ENCODE results near the gene PYGO2.
A peak's percentile ranks its signal among the peaks of the same experiment; 100 is the strongest.
"Not testable (repeated sequence)": the region's sequence is repeated elsewhere in the genome, so short reads cannot be mapped to it uniquely, and the experiment has no call there.

PYGO2 gene

DNA sequence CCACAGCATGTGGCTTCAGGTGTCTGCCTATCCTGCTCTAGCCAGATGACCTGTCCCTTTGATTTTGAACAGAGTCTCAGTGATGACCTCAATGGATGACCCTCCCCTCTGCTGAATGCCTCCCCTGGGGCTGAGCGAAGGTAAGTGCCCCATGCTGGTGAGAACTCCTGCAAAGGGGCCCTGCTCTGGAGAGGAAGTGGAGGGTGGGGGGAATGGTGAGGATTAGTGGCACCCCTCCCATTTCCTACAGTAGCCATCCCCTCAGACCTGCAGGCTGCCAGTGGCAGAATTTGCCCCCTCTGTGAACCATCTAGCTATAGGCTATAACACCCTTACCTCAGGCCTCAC, 21.4 kb downstream of the PYGO2 start:
- no peak for DNase-seq

DNA sequence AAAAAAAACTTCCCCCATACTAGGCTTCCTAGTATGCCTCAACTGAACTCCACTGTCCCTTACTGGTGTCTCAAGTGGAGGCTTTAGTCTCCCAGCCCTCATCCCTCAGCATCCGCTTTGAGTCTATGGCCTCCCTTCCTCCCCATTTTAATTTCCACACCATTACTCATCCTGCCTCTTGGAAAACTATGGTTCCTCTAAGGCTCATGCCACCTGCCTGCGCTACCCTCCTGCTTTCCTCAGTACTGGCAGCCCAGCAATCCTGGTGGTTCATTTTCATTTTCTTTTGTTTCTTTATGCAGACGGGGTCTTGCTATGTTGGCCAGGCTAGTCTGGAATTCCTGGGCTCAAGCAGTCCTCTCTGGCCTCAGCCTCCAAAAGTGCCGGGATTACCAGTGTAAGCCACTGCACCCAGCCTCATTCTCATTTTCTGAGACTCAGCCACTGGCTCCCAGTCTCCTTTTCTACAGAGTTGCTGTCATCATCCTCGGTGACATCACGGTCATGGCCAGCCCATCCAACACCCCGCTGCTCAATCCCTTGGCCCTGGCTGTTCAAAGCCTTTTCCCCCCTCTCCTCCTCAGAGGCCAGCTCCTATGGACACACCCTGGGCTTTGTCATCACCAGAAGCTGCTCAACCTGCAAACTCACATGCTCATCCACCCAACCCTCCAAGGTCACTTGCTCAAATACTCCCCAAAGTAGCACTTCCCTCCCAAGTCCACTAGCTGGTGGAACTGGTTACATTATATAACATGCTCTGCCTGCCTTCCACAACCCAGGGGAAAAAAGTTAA, 22.8 kb downstream of the PYGO2 start:
- DNase-seq = no peak

DNA sequence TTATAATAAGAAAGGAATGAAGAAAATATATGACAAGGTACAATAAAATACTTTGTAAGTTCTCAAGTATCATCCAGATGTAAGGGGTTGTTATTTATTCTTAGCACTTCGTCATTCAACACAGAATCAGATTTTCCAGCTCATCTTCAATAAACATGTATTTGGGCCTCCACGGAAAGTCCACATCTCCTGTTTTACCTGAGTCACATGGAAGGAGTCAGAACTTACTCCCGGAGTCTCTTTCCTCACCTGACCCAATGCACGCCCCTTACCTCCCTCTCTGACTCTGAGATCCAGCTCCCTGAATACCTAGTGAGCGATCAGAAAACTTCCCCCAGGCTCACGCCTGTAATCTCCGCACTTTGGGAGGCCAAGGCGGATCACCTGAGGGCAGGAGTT, 23.6 kb downstream of the PYGO2 start:
- no peak for DNase-seq

DNA sequence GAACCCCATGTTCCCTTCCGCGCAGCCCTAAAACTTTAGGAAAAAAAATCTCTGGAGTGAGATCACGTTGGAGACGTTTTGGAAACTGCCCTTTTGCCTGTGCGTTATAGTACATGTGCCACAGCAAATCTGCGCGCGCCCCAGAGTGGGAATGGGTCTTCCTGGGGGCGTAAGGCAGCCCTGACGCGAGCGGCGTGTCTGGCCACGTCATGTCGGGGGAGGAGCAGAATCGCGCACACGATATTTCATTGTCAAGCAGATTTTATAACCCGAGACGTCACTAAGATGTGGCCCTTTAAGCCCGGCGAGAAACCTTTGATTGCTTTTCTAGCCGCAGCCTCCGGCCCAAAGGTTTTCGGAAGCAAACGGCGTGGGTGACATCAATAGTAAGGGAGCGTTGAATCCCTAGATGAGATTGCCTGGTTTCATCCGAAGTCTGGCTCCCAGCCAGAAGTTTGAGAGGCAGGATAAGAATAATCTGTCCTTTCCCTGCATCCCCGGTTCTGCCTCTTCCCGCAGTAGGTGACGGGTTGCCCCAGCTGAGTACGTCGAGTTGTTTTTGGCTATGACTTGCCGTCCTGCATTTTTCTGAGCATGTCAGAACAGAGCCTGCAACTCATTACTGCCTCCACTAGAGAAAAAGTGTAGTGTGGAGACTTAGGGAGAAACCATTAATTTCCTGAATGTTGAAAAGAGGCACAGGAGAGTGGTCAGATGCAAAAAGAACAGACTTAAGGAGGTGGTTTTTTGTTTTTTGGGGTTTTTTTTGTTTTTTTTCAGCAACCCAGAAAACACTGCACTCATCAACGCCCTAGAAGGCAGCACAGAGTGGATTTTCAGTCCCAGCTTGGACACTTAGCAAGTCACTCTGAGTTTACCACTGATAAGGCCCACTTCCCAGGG, 24.2 kb downstream of the PYGO2 start:
- DNase-seq = peak; percentile 98

DNA sequence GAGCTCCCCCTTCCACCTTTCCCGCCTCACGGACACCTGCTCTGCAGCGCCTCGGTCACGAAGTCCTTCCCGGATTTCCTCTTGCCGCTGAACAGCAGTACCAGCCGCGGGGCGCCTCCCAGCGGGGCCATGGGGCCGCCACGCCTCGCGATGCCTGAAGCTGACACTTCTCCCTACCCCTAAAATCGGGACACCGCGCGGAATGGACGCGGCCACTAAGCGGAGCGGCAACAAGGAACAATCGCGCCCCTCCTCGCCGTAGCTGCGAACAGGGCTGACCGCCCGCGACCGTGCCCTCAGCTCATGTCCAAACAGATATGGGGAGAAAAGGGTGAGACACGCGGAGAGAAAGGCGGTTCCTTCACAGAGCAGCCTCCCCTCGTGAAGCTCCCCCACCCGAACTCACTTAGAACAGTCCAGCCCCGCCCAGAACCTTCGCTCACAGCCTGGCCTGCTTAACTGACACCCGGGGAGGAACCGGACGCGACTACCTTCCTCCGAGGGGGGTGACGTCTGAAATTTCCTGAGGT, 25.0 kb downstream of the PYGO2 start, which contains the start of gene PMVK:
Gene PMVK, minus strand, starts transcription at position 165 of the 530 bp plus-strand sequence. Its CDS starts 34 bp downstream, at position 131.
- DNase-seq = peak; percentile 98

- DNase-seq = no peak
These were observed 25.6 kb downstream of the PYGO2 start for GRCh38 chr1:154935749-154936554.

- DNase-seq = no peak
These were observed 27.1 kb downstream of the PYGO2 start for GRCh38 chr1:154934358-154934948.

DNA sequence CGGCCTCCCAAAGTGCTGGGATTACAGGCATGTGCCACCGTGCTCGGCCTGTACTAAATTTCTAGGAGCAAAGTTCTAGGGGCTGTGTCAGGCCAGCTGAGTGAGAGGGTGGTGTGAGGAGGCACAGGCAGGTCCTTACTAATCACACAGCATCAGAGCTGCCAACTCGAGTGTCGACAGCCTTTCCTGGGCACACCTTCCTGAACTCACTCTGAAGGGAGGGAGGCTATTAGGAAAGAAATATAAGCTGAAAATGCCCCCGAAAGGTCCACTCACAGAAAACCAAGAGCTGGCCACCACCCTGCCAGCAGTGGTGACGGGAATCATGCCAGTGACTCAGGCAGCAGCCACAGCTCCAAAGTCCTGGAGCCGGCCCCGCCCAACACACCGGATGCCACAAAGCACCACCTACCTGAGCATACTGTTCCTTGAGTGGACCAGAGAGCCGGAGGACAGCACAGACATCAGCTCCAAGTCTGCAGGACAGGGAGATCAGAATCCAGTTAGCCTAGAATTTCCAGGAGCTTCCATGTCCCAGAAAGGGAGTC, 29.6 kb downstream of the PYGO2 start:
- DNase-seq = no peak

DNA sequence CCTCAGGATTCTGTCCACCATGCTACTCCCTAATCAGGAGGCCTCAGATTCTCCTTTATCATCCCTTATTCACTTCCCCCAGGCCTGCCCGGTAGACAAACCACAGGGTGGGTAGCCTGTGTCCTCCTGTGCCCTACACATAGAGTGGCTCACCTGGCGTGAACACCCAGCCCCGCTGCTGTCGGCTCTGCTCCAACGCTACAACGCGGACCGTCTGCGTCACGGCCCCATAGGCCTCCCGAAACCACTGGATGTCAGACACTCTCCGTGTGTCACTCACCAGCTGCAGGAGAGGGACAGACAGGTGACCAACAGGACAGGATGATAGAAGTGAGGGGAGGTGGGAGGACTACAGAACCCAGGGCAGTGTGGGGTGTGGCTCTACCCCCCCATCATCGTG, 35.4 kb downstream of the PYGO2 start:
- DNase-seq = no peak

DNA sequence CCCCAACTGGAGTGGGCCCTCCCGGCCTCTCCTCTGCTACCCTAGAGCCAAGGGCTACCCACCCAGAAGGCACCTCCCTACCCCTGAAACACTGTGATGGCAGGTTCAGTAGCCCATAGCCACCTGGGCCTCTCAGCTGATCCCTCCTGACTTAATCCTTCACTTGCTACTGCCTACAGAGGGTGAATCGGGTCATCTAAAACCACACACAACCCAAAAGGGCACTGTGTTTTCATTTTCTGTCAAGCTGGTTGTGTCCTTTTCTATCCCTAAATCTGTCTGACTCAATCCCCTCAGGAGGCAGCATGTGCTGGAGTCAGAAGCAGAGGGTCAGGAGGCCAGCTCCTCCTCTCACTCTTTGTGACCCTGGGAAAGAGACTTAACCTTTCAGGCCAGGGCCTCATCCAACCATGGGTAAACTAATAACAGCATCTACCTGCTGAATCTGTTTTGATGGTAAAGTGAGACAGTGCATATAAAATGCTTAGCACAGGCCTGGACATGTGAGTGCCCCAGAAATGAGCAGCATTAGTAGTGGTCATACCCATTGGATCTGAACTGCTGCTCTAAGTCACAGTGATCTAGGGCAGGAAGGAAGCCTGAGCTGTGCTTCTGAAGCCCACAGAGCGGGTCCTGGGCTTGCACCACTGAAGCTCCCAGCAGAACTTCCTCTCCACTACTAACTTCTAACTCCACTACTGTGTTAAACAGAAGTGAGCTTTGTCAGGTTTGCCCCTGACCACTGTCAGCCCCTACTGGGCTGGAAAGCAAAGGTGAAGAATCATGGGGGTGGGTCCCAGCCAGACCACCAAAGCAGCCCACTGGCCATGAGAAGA, 36.0 kb downstream of the PYGO2 start:
- DNase-seq = no peak

- DNase-seq = no peak
These were observed 37.9 kb downstream of the PYGO2 start for GRCh38 chr1:154923695-154924094.

GRCh38 chr1:154913273-154913672, 48.3 kb downstream of the PYGO2 start:
- no peak for DNase-seq

- no peak for DNase-seq
These were observed 48.8 kb downstream of the PYGO2 start for GRCh38 chr1:154912755-154913154.

- no peak for DNase-seq
These were observed 49.7 kb downstream of the PYGO2 start for GRCh38 chr1:154911691-154912550.

GRCh38 chr1:154910851-154911250, 50.7 kb downstream of the PYGO2 start:
- DNase-seq = no peak

DNA sequence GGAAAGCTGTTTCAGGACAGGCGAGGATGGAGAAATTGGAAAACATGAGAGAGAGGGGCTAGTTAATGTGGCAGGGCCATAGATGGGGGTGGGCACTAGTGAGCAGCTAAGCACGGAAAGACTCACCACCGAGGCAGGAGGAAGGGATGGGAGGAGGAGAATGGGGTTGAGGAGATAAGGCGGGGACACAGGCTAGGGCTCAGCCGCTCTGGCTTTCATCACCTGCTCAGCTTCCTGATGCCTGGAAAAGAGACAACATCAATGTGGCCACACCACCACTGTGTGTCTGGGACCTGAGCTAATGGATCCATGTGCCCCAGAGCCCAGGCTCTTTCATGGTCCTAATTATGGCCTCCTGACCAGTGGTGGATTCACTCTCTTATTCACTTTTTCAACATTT, 52.6 kb downstream of the PYGO2 start:
- no peak for DNase-seq

DNA sequence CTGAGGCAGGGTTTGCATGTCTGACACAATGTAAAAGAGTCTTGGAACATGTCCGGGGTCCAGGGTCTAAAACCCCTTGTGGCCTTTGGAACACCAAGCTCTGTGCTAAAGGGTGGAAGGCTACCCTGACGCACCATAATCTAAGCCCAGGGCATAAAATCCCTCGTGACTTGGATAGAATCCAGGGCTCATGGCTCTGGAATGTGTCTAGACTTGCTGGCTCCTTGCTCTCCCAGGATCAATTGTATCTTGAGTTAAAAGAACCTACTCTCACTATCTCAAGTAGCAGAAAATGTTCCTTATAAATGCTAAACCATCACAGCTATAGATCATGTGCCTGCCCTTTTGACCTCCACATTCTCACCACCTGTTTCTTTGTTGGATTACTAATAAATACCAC, 53.5 kb downstream of the PYGO2 start:
- not testable (repeated sequence) for DNase-seq
